GM23248 (cell line): ENCODE measurements around the gene PRODH. TPM values are rescaled to one million over a fixed set of nuclear protein-coding genes. Genes with fewer than 3 reads are reported as not detected.
"Not testable (repeated sequence)": the region's sequence is repeated elsewhere in the genome, so short reads cannot be mapped to it uniquely, and the experiment has no call there.

Experiments
- DNase-seq: peaks from one replicate; pipeline ENCODE4 v3.0.0-alpha.2; 2015
- H2AFZ ChIP-seq: fragments of 200-600 bp; sonication (generic); 2 replicates; pipeline ENCODE4 v1.6.1; 2016; ENCODE audit warnings: antibody characterized with exemption
- H3F3A ChIP-seq: fragments of 200-600 bp; sonication (generic); 2 replicates; pipeline ENCODE4 v1.6.1; 2016; ENCODE audit warnings: mild to moderate bottlenecking, antibody characterized with exemption, mixed run types; ENCODE audit not compliant: insufficient read depth
- H3K27ac ChIP-seq: fragments of 200-600 bp; sonication (generic); 2 replicates; pipeline ENCODE4 v1.5.1; 2016; ENCODE audit warnings: mild to moderate bottlenecking
- H3K27me3 ChIP-seq: fragments of 200-600 bp; sonication (generic); replicated peaks from 2 replicates; pipeline ENCODE4 v1.6.1; 2016; ENCODE audit warnings: mild to moderate bottlenecking; ENCODE audit not compliant: insufficient read depth
- H3K36me3 ChIP-seq: fragments of 200-600 bp; sonication (generic); 2 replicates; pipeline ENCODE4 v1.6.1; 2016; ENCODE audit warnings: low read depth, mild to moderate bottlenecking
- H3K4me1 ChIP-seq: fragments of 200-600 bp; sonication (generic); 2 replicates; pipeline ENCODE4 v1.6.1; 2016; ENCODE audit warnings: mild to moderate bottlenecking; ENCODE audit not compliant: insufficient read depth
- H3K4me2 ChIP-seq: fragments of 200-600 bp; sonication (generic); one replicate; pipeline ENCODE4 v1.6.1; 2016; ENCODE audit warnings: mild to moderate bottlenecking; ENCODE audit not compliant: unreplicated experiment
- H3K4me3 ChIP-seq: fragments of 200-600 bp; sonication (generic); 2 replicates; pipeline ENCODE4 v1.5.1; 2016; ENCODE audit warnings: mild to moderate bottlenecking
- H3K79me2 ChIP-seq: fragments of 200-600 bp; sonication (generic); 2 replicates; pipeline ENCODE4 v1.6.1; 2016; ENCODE audit warnings: mild to moderate bottlenecking; ENCODE audit not compliant: insufficient read depth
- H3K9ac ChIP-seq: fragments of 200-600 bp; sonication (generic); 2 replicates; pipeline ENCODE4 v1.6.1; 2016; ENCODE audit warnings: mild to moderate bottlenecking
- H3K9me2 ChIP-seq: fragments of 200-600 bp; sonication (generic); 2 replicates; pipeline ENCODE4 v1.6.1; 2016; ENCODE audit warnings: mixed run types, mild to moderate bottlenecking, moderate library complexity; ENCODE audit not compliant: insufficient read depth
- H3K9me3 ChIP-seq: fragments of 200-600 bp; sonication (generic); one replicate; pipeline ENCODE4 v1.6.1; 2017; ENCODE audit warnings: low read depth
- H4K20me1 ChIP-seq: fragments of 200-600 bp; sonication (generic); 2 replicates; pipeline ENCODE4 v1.6.0; 2016; ENCODE audit not compliant: insufficient read depth
- EZH2 ChIP-seq: fragments of 200-600 bp; sonication (generic); IDR thresholded peaks from 2 replicates; pipeline ENCODE4 v1.6.1; 2018; ENCODE audit warnings: antibody characterized with exemption, mild to moderate bottlenecking; ENCODE audit not compliant: insufficient read depth, poor library complexity, severe bottlenecking
- EZH2phosphoT487 ChIP-seq: fragments of 200-600 bp; sonication (generic); IDR thresholded peaks from 2 replicates; pipeline ENCODE4 v1.6.1; 2018; ENCODE audit warnings: antibody characterized with exemption, moderate library complexity, mild to moderate bottlenecking, low read depth; ENCODE audit not compliant: insufficient read depth
- WGBS, 2 experiments: methylation state at CpG; one replicate each; pipeline ENCODE4 v1.1.6; 2015 to 2017; ENCODE audit warnings: low lambda C conversion rate in 2 of 2, low coverage in 1 of 2; ENCODE audit errors: missing lambda C conversion rate in 2 of 2; 5-methylcytosine and 5-hydroxymethylcytosine counted together
- in situ Hi-C: fragments of 300-500 bp; cut with MboI; formaldehyde crosslinking; loops from 2 replicates; pipeline ENCODE4 v1.15.0; 2020
- polyA plus RNA-seq: library from polyadenylated mRNA; unstranded; fragments of >200 nt; fragmentation: Nextera tagmentation; extraction: Ambion mirVana; gene quantifications from 2 replicates; pipeline ENCODE4 v1.2.1, GENCODE V29; 2016
- total RNA-seq: library from RNA; depleted of rRNA; stranded (reverse); fragments of >200 nt; shearing (Covaris generic); gene quantifications from 2 replicates; pipeline ENCODE4 v1.2.3, GENCODE V29; 2014

PRODH gene
- total and polyA plus RNA-seq, 2 experiments from 2014 or later: not detected

DNA sequence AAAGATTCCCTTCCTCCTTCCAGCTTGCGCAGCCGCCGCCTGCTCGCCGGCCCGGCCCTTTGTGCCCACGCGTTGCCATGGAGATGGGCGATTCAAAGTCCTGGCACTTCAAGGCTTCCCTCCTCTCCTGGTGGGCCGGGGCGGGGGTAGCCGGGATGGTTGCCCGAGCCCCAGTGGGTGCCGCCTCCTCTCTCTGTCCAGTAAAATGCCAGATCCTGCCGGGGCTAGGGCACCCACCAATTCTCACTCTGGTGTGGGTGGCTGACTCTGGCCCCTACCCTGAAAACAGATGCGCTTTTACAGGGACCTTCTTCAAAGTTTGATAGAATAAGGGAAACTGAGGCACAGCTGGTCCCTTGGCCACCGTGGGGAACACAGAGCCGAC, 22.2 kb upstream of the PRODH start:
- DNase-seq, H3K36me3 ChIP-seq, in situ Hi-C loops, H3K9me3 ChIP-seq, H3K9me2 ChIP-seq, H3K27me3 ChIP-seq, H4K20me1 ChIP-seq, H3K4me3 ChIP-seq, H3K79me2 ChIP-seq, H3K27ac ChIP-seq, H3K9ac ChIP-seq, H3K4me2 ChIP-seq, H2AFZ ChIP-seq, H3K4me1 ChIP-seq, H3F3A ChIP-seq: not testable (repeated sequence)
- WGBS, 2 experiments: 82 to 88% methylated on average over 17 to 18 of the region's 18 CpGs

DNA sequence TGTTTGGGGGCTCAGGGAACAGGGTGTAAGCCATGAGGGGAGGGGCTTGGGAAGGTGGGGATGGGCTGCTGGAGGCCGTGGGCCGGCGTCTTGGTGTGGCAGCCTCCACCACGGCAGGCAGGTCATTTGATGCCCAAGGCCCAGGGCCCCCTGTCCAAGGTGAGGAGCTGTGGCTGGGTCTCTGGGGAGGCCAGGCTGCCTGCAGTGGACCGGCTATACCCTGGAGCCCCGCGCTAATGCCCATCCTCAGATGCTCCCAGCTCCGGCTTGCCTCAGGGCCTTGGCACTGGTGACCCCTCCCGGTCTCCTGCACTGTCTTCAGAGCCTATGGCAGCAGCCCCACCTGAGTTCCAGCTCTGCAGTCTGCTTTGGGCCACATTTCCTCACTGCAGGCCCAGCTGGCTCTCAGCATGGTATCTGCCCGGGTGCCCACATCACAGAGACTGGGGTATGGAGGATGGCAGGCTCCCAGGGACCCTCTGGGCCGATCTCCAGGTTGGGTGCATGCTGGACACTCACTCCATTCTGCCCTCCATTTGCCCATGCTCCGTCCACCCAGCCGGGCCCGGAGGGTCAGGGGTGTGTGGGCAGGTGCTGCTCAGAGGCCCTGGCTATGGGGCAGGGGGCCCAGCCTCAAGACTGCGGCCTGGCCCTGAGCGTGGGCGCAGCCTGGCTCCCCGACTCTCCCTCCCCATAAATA, 21.7 kb upstream of the PRODH start:
- H3F3A ChIP-seq, H3K4me3 ChIP-seq, DNase-seq, H3K27me3 ChIP-seq, H3K36me3 ChIP-seq, H2AFZ ChIP-seq, H3K79me2 ChIP-seq, H4K20me1 ChIP-seq, H3K4me1 ChIP-seq, H3K9me2 ChIP-seq, in situ Hi-C loops, H3K27ac ChIP-seq, H3K9me3 ChIP-seq, H3K4me2 ChIP-seq, H3K9ac ChIP-seq: not testable (repeated sequence)
- 60 to 65% methylated on average over 12 to 16 of the region's 18 CpGs for WGBS, 2 experiments

DNA sequence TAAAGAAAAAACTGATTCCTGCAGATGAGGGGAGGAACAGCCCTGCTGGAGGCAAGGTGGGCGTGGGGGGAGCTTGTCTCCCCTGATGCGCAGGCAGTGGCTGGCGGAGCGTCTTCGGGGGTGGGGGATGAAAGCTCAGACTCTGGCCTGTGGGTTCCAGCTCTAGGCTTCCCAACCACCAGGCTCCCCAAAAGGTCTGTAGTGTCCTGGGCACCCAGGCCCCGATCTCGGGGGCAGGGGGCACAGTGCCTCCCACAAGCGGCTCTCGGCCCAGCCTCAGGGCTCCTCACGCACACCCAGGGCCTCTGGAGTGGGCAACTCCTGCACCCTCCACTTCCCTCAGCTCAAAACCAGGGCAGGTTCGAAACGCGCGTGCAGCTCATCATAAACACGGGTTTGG, 20.9 kb upstream of the PRODH start:
- H4K20me1 ChIP-seq, H3K4me3 ChIP-seq, in situ Hi-C loops, H3K4me2 ChIP-seq, H3K9me2 ChIP-seq, H3K27ac ChIP-seq, H2AFZ ChIP-seq, H3K9ac ChIP-seq, H3K27me3 ChIP-seq, H3K4me1 ChIP-seq, H3K36me3 ChIP-seq, DNase-seq, H3K9me3 ChIP-seq, H3F3A ChIP-seq, H3K79me2 ChIP-seq: not testable (repeated sequence)
- WGBS, 2 experiments: 48 to 55% methylated on average over 10 to 15 of the region's 15 CpGs

DNA sequence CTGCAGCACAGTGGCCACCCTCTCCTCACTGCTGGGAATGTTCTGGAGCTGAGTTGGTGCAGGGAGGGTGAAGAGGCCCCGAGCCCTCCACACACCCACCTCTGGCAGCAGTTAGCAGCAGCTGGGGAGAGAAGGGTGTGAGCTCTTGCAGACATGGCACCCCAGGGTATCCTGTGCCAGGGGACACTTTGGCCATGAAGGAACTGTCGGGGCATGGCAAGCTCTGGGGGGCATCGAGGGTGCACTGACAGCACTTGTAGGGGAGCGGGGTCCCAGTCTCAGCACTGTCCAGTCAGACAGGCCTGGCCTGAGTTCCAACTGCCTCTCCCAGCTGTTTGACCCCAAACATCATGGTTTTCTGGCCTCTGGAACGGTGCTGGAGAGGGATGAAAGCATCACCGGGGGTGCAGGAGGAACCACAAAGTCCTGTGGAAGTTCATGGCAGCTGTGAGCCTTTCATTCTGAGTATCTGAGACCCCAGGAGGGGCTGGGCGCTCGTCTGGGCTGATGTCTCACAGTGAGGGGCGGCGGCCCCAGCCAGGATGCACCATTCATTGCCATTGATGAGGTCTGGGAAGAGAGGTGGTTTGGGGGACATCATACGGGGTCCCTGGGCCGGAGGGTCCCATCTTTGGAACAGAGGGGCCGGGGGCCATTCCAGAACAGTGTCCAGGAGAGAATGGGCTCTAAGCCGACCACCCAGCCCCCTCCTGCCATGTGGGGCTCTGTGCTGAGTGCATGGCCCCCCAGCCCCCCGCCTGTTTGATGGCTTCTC, 20.2 kb upstream of the PRODH start:
- H3K4me1 ChIP-seq, H3K79me2 ChIP-seq, H2AFZ ChIP-seq, H3K27ac ChIP-seq, H3K4me2 ChIP-seq, DNase-seq, H3K9me2 ChIP-seq, H3K9ac ChIP-seq, H3K4me3 ChIP-seq, H4K20me1 ChIP-seq, H3F3A ChIP-seq, in situ Hi-C loops, H3K27me3 ChIP-seq, H3K36me3 ChIP-seq, H3K9me3 ChIP-seq: not testable (repeated sequence)
- WGBS, 2 experiments: 33 to 51% methylated on average over 12 to 14 of the region's 15 CpGs

DNA sequence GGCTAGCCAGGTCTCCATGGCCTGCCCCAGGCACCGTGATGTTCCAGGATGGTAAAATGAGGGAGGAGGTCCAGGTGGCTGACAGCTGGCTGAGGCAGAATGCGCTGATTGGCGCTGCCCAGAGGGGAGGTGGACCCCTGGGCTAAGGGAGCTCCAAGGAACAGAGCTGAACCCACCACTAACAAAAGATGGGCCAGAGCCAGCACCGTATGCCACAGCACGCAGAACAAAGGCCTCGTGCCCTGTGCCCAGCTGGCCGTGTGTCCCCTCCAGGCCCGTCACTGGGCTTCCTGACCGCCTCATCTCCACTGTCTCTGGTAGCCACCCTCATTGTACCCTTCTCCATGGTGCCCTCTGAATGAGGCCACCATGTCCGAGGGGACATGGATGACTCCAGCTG, 19.6 kb upstream of the PRODH start:
- in situ Hi-C loops: no loop called here

More for the DNA sequence above, 19.6 kb upstream of the PRODH start:
- Histone ChIP-seq H3K4me3 (no peak overlapping the region), H3K27me3 (peaks cover 3% of the 10 kb centered on the region; the same call in 1 of the 2 replicates), H3K4me1 (no peaks in the 10 kb centered on the region), H3K9me2 (no peaks in the 10 kb centered on the region), H3K79me2 (no peaks in the 10 kb centered on the region), H2AFZ (no peak overlapping the region), H3K9me3 (no peaks in the 10 kb centered on the region), H3K27ac (no peak overlapping the region), H3K4me2 (no peak overlapping the region), H3K36me3 (no peaks in the 10 kb centered on the region), H3K9ac (no peak overlapping the region), H3F3A (no peaks in the 10 kb centered on the region), H4K20me1 (no peaks in the 10 kb centered on the region)
- WGBS, 2 experiments: 76 to 79% methylated on average over 10 of the region's 10 CpGs
- DNase-seq: no peak
- no peak for TF ChIP-seq EZH2phosphoT487
- TF ChIP-seq EZH2: no peak
